Measurements from ENCODE around the gene SULF2.

The SULF2 gene

GRCh38 chr20:47706345-47706744, 78.9 kb downstream of the SULF2 start:
- H3K9me3 ChIP-seq (ENCODE audit: control insufficient read depth, low read length): no peaks in the 10 kb centered on the region
- H3K4me3 ChIP-seq (ENCODE audit: low read length): no peak overlapping the region
- H3K9ac ChIP-seq (ENCODE audit: low read length): no peak overlapping the region
- no peaks in the 10 kb centered on the region for H3K27me3 ChIP-seq (ENCODE audit: control insufficient read depth, insufficient read depth, low read length)
- H3K36me3 ChIP-seq (ENCODE audit: control insufficient read depth, insufficient read depth, low read length): no peaks in the 10 kb centered on the region
- H3K4me1 ChIP-seq (ENCODE audit: control insufficient read depth, insufficient read depth, low read length): peaks cover 11% of the 10 kb centered on the region

- no peak overlapping the region for H3K9ac ChIP-seq (ENCODE audit: low read length)
- H3K27me3 ChIP-seq (ENCODE audit: control insufficient read depth, insufficient read depth, low read length): no peaks in the 10 kb centered on the region
- no peak overlapping the region for H3K4me3 ChIP-seq (ENCODE audit: low read length)
- no peaks in the 10 kb centered on the region for H3K9me3 ChIP-seq (ENCODE audit: control insufficient read depth, low read length)
- peaks cover 3% of the 10 kb centered on the region for H3K4me1 ChIP-seq (ENCODE audit: control insufficient read depth, insufficient read depth, low read length)
- H3K36me3 ChIP-seq (ENCODE audit: control insufficient read depth, insufficient read depth, low read length): no peaks in the 10 kb centered on the region
Observed at GRCh38 chr20:47705497-47705856, 79.8 kb downstream of the SULF2 start.

GRCh38 chr20:47704746-47705496, 80.4 kb downstream of the SULF2 start:
- Histone ChIP-seq H3K27me3 (ENCODE audit: control insufficient read depth, insufficient read depth, low read length) (no peaks in the 10 kb centered on the region), H3K4me3 (ENCODE audit: low read length) (no peak overlapping the region), H3K9ac (ENCODE audit: low read length) (no peak overlapping the region), H3K9me3 (ENCODE audit: control insufficient read depth, low read length) (no peaks in the 10 kb centered on the region), H3K4me1 (ENCODE audit: control insufficient read depth, insufficient read depth, low read length) (no peaks in the 10 kb centered on the region), H3K36me3 (ENCODE audit: control insufficient read depth, insufficient read depth, low read length) (no peaks in the 10 kb centered on the region)

GRCh38 chr20:47703748-47704147, 81.5 kb downstream of the SULF2 start:
- Histone ChIP-seq H3K9ac (ENCODE audit: low read length) (no peak overlapping the region), H3K9me3 (ENCODE audit: control insufficient read depth, low read length) (no peaks in the 10 kb centered on the region), H3K27me3 (ENCODE audit: control insufficient read depth, insufficient read depth, low read length) (no peaks in the 10 kb centered on the region), H3K4me1 (ENCODE audit: control insufficient read depth, insufficient read depth, low read length) (no peaks in the 10 kb centered on the region), H3K4me3 (ENCODE audit: low read length) (no peak overlapping the region), H3K36me3 (ENCODE audit: control insufficient read depth, insufficient read depth, low read length) (no peaks in the 10 kb centered on the region)

GRCh38 chr20:47701612-47702011, 83.7 kb downstream of the SULF2 start:
- Histone ChIP-seq H3K27me3 (ENCODE audit: control insufficient read depth, insufficient read depth, low read length) (no peaks in the 10 kb centered on the region), H3K9me3 (ENCODE audit: control insufficient read depth, low read length) (no peaks in the 10 kb centered on the region), H3K4me1 (ENCODE audit: control insufficient read depth, insufficient read depth, low read length) (no peaks in the 10 kb centered on the region), H3K4me3 (ENCODE audit: low read length) (no peak overlapping the region), H3K36me3 (ENCODE audit: control insufficient read depth, insufficient read depth, low read length) (no peaks in the 10 kb centered on the region), H3K9ac (ENCODE audit: low read length) (no peak overlapping the region)

GRCh38 chr20:47700327-47700726, 85.0 kb downstream of the SULF2 start:
- Histone ChIP-seq H3K4me3 (ENCODE audit: low read length) (no peak overlapping the region), H3K4me1 (ENCODE audit: control insufficient read depth, insufficient read depth, low read length) (no peaks in the 10 kb centered on the region), H3K9ac (ENCODE audit: low read length) (no peak overlapping the region), H3K27me3 (ENCODE audit: control insufficient read depth, insufficient read depth, low read length) (no peaks in the 10 kb centered on the region), H3K9me3 (ENCODE audit: control insufficient read depth, low read length) (no peaks in the 10 kb centered on the region), H3K36me3 (ENCODE audit: control insufficient read depth, insufficient read depth, low read length) (no peaks in the 10 kb centered on the region)

GRCh38 chr20:47699818-47700217, 85.5 kb downstream of the SULF2 start:
- no peaks in the 10 kb centered on the region for H3K9me3 ChIP-seq (ENCODE audit: control insufficient read depth, low read length)
- H3K9ac ChIP-seq (ENCODE audit: low read length): no peak overlapping the region
- no peaks in the 10 kb centered on the region for H3K27me3 ChIP-seq (ENCODE audit: control insufficient read depth, insufficient read depth, low read length)
- H3K4me1 ChIP-seq (ENCODE audit: control insufficient read depth, insufficient read depth, low read length): no peaks in the 10 kb centered on the region
- no peak overlapping the region for H3K4me3 ChIP-seq (ENCODE audit: low read length)
- no peaks in the 10 kb centered on the region for H3K36me3 ChIP-seq (ENCODE audit: control insufficient read depth, insufficient read depth, low read length)

- Histone ChIP-seq H3K27me3 (ENCODE audit: control insufficient read depth, insufficient read depth, low read length) (no peaks in the 10 kb centered on the region), H3K9me3 (ENCODE audit: control insufficient read depth, low read length) (no peaks in the 10 kb centered on the region), H3K4me1 (ENCODE audit: control insufficient read depth, insufficient read depth, low read length) (no peaks in the 10 kb centered on the region), H3K36me3 (ENCODE audit: control insufficient read depth, insufficient read depth, low read length) (no peaks in the 10 kb centered on the region), H3K9ac (ENCODE audit: low read length) (no peak overlapping the region), H3K4me3 (ENCODE audit: low read length) (no peak overlapping the region)
Observed at GRCh38 chr20:47698142-47698541, 87.1 kb downstream of the SULF2 start.

- no peak overlapping the region for H3K9ac ChIP-seq (ENCODE audit: low read length)
- H3K4me1 ChIP-seq (ENCODE audit: control insufficient read depth, insufficient read depth, low read length): no peaks in the 10 kb centered on the region
- no peaks in the 10 kb centered on the region for H3K36me3 ChIP-seq (ENCODE audit: control insufficient read depth, insufficient read depth, low read length)
- H3K27me3 ChIP-seq (ENCODE audit: control insufficient read depth, insufficient read depth, low read length): no peaks in the 10 kb centered on the region
- H3K9me3 ChIP-seq (ENCODE audit: control insufficient read depth, low read length): no peaks in the 10 kb centered on the region
- H3K4me3 ChIP-seq (ENCODE audit: low read length): no peak overlapping the region
Observed at GRCh38 chr20:47696856-47697255, 88.4 kb downstream of the SULF2 start.

- Histone ChIP-seq H3K36me3 (ENCODE audit: control insufficient read depth, insufficient read depth, low read length) (peaks cover under 1% of the 10 kb centered on the region), H3K4me3 (ENCODE audit: low read length) (no peak overlapping the region), H3K4me1 (ENCODE audit: control insufficient read depth, insufficient read depth, low read length) (no peaks in the 10 kb centered on the region), H3K9ac (ENCODE audit: low read length) (no peak overlapping the region), H3K27me3 (ENCODE audit: control insufficient read depth, insufficient read depth, low read length) (no peaks in the 10 kb centered on the region), H3K9me3 (ENCODE audit: control insufficient read depth, low read length) (no peaks in the 10 kb centered on the region)
Observed at GRCh38 chr20:47694021-47694818, 91.1 kb downstream of the SULF2 start.

- no peaks in the 10 kb centered on the region for H3K27me3 ChIP-seq (ENCODE audit: control insufficient read depth, insufficient read depth, low read length)
- H3K4me3 ChIP-seq (ENCODE audit: low read length): no peak overlapping the region
- no peaks in the 10 kb centered on the region for H3K4me1 ChIP-seq (ENCODE audit: control insufficient read depth, insufficient read depth, low read length)
- no peaks in the 10 kb centered on the region for H3K9me3 ChIP-seq (ENCODE audit: control insufficient read depth, low read length)
- H3K9ac ChIP-seq (ENCODE audit: low read length): no peak overlapping the region
- peaks cover 5% of the 10 kb centered on the region for H3K36me3 ChIP-seq (ENCODE audit: control insufficient read depth, insufficient read depth, low read length)
Observed at GRCh38 chr20:47691625-47692024, 93.7 kb downstream of the SULF2 start.

- no peak overlapping the region for H3K9ac ChIP-seq (ENCODE audit: low read length)
- H3K9me3 ChIP-seq (ENCODE audit: control insufficient read depth, low read length): no peaks in the 10 kb centered on the region
- H3K4me3 ChIP-seq (ENCODE audit: low read length): no peak overlapping the region
- no peaks in the 10 kb centered on the region for H3K27me3 ChIP-seq (ENCODE audit: control insufficient read depth, insufficient read depth, low read length)
- H3K36me3 ChIP-seq (ENCODE audit: control insufficient read depth, insufficient read depth, low read length): peaks cover 5% of the 10 kb centered on the region
- H3K4me1 ChIP-seq (ENCODE audit: control insufficient read depth, insufficient read depth, low read length): no peaks in the 10 kb centered on the region
Observed at GRCh38 chr20:47689731-47690130, 95.5 kb downstream of the SULF2 start.
